Vagina (tissue), 2 donors: ENCODE measurements around the gene ATXN1.

Experiments used
- POLR2A ChIP-seq, 2 donors: fragments of 450-650 bp; IDR thresholded peaks; one replicate each; pipeline ENCODE4 v1.6.1; 2017; ENCODE audit warnings: antibody characterized with exemption in 2 of 2, mild to moderate bottlenecking in 2 of 2, moderate library complexity in 2 of 2
- POLR2AphosphoS5 ChIP-seq, 2 donors: sonication (generic); formaldehyde crosslinking; IDR thresholded peaks; one replicate each; pipeline ENCODE4 v1.9.0; 2017; ENCODE audit warnings: antibody characterized with exemption in 2 of 2, mild to moderate bottlenecking in 2 of 2, low read depth in 1 of 2; ENCODE audit not compliant: insufficient read depth in 1 of 2
- TF ChIP-seq, protein P1 (sequence below), 3 experiments: fragments of 450-650 bp in 2 of 3; fragments of 200-600 bp in 1 of 3; sonication (generic) in 1 of 3; IDR thresholded peaks; one replicate each; pipeline ENCODE4 v1.5.1; 2017 to 2019; ENCODE audit warnings: antibody characterized with exemption in 3 of 3, mild to moderate bottlenecking in 2 of 3, moderate library complexity in 2 of 3

GRCh38 chr6:16751251-16751946 is 9.9 kb downstream of the ATXN1 start:
- TF ChIP-seq POLR2AphosphoS5 (IDR thresholded peaks at IDR 0.05; ENCODE audit: insufficient read depth in 1 of 2, low read depth in 1 of 2) (no peak), POLR2A (IDR thresholded peaks at IDR 0.05) (no peak)
- TF ChIP-seq, protein P1, sequence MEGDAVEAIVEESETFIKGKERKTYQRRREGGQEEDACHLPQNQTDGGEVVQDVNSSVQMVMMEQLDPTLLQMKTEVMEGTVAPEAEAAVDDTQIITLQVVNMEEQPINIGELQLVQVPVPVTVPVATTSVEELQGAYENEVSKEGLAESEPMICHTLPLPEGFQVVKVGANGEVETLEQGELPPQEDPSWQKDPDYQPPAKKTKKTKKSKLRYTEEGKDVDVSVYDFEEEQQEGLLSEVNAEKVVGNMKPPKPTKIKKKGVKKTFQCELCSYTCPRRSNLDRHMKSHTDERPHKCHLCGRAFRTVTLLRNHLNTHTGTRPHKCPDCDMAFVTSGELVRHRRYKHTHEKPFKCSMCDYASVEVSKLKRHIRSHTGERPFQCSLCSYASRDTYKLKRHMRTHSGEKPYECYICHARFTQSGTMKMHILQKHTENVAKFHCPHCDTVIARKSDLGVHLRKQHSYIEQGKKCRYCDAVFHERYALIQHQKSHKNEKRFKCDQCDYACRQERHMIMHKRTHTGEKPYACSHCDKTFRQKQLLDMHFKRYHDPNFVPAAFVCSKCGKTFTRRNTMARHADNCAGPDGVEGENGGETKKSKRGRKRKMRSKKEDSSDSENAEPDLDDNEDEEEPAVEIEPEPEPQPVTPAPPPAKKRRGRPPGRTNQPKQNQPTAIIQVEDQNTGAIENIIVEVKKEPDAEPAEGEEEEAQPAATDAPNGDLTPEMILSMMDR (IDR thresholded peaks at IDR 0.05), result no peak
